Ishikawa (cell line): ENCODE results near the gene GYPC.

Experiments
- CEBPB ChIP-seq: IDR thresholded peaks from 2 replicates; pipeline ENCODE4 v1.6.1; 2012
- CREB1 ChIP-seq: IDR thresholded peaks from 2 replicates; pipeline ENCODE4 v1.6.1; 2012; ENCODE audit warnings: low read depth
- EGR1 ChIP-seq: IDR thresholded peaks from 2 replicates; pipeline ENCODE4 v1.6.1; 2012
- EP300 ChIP-seq: IDR thresholded peaks from 2 replicates; pipeline ENCODE4 v1.6.1; 2012; ENCODE audit warnings: borderline replicate concordance
- FOXM1 ChIP-seq: IDR thresholded peaks from 2 replicates; pipeline ENCODE4 v1.6.1; 2012; ENCODE audit warnings: low read depth, borderline replicate concordance
- NFIC ChIP-seq: IDR thresholded peaks from 2 replicates; pipeline ENCODE4 v1.6.1; 2012
- RAD21 ChIP-seq: IDR thresholded peaks from 2 replicates; pipeline ENCODE4 v1.6.1; 2012; ENCODE audit warnings: low read depth
- REST ChIP-seq: IDR thresholded peaks from 2 replicates; pipeline ENCODE4 v1.6.1; 2012; ENCODE audit warnings: low read depth, mild to moderate bottlenecking
- TAF1 ChIP-seq: IDR thresholded peaks from 2 replicates; pipeline ENCODE4 v1.6.1; 2012; ENCODE audit warnings: low read depth, mild to moderate bottlenecking
- TCF12 ChIP-seq: IDR thresholded peaks from 2 replicates; pipeline ENCODE4 v1.6.1; 2012; ENCODE audit warnings: low read depth
- TEAD4 ChIP-seq: IDR thresholded peaks from 2 replicates; pipeline ENCODE4 v1.6.1; 2012
- YY1 ChIP-seq: IDR thresholded peaks from 2 replicates; pipeline ENCODE4 v1.6.1; 2012; ENCODE audit warnings: low read depth
- ZBTB7A ChIP-seq: IDR thresholded peaks from 2 replicates; pipeline ENCODE4 v1.6.1; 2012; ENCODE audit warnings: low read depth
- TF ChIP-seq, protein P1 (sequence below): IDR thresholded peaks from 2 replicates; pipeline ENCODE4 v1.6.1; 2012
- TF ChIP-seq, protein P2 (sequence below): IDR thresholded peaks from 2 replicates; pipeline ENCODE4 v1.6.1; 2012

The GYPC gene

GRCh38 chr2:126658319-126658904 lies 2.5 kb downstream of the GYPC start:
- TF ChIP-seq EP300 (no peak), FOXM1 (no peak), TAF1 (no peak)

DNA sequence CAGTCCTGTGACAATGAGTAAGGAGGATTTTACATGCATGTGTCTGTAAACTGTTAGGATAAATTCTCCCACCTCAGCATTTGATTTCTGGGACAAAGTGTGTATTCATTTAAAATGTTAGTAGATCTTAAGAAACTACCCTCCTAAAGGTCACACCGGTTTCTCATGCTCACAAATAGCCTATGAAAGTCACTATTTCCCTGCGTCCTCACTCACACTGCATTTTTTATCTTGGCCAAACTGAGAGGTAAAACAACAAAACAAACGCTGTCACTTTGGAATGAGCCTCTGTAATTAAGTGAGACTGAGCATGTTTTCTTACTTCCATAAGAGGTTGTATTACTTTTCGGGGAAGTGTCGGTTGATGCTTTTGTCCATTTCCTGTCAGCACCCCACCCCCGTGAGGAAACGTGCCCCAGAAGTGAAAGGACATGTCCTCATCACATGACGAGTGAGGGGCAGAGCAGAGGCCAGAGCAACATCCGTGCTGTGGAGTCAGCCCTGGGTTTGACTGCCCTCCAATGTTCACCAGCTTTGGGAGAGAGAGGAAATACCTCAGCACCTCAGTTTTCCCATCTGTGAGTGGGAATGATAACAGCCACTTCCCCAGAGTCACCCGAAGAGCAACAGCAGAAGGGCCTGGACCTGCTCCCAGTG lies 3.1 kb downstream of the GYPC start:
- TF ChIP-seq REST (no peak), CREB1 (no peak), EP300 (no peak), EGR1 (no peak), CEBPB (no peak)
- TF ChIP-seq, protein P1, sequence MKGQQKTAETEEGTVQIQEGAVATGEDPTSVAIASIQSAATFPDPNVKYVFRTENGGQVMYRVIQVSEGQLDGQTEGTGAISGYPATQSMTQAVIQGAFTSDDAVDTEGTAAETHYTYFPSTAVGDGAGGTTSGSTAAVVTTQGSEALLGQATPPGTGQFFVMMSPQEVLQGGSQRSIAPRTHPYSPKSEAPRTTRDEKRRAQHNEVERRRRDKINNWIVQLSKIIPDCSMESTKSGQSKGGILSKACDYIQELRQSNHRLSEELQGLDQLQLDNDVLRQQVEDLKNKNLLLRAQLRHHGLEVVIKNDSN, result no peak
- TF ChIP-seq, protein P2, sequence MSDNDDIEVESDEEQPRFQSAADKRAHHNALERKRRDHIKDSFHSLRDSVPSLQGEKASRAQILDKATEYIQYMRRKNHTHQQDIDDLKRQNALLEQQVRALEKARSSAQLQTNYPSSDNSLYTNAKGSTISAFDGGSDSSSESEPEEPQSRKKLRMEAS, result no peak

DNA sequence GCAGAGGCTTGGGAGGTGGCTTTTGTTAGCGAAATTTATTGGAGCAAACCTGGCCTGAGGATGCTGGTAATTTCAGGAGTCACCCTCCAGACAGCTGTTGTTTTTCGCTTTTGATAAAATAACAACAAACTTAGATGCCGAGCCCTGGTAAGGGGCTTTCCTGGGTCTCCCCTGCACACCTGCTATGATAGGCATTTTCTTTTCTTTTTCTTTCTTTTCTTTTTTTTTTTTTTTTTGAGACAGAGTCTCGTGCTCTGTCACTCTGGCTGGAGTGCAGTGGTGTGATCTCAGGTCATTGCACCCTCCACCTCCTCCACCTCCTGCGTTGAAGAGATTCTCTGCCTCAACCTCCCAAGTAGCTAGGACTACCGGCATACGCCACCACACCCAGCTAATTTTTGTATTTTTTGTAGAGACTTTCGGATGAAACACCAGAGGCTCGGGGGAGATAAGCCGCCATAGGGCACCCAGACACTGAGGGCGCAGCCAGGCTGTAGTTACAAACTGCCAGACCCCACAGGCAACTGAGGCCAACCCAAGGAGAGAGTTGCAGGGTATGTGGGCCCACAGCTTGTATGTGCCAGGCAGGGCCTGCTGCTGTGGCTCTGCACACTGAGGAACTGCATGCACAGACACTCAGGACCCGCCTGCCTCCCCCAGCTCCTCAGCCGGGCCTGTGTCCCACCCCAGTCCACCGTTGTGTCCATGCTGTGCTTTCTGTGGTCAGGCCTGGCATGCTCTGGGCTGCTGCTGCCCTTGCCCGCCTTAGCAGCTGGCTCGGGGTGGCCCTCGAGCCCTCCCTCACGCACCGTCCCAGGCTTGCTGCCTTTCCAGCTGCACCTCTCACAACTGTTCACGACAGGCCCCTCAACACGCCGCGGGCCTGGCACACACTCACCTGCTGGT lies 3.9 kb downstream of the GYPC start:
- TF ChIP-seq EGR1, result no peak
- no peak for TF ChIP-seq TAF1
- no peak for TF ChIP-seq TCF12

- TF ChIP-seq ZBTB7A (no peak), YY1 (no peak), CEBPB (no peak), FOXM1 (no peak), TAF1 (no peak), TEAD4 (no peak), TCF12 (no peak), CREB1 (no peak)
- TF ChIP-seq, protein P2, result no peak
Observed at GRCh38 chr2:126660971-126661370, 5.0 kb downstream of the GYPC start.

- TF ChIP-seq ZBTB7A (no peak), RAD21 (no peak)
Observed at GRCh38 chr2:126661702-126662500, 5.9 kb downstream of the GYPC start.

- no peak for TF ChIP-seq ZBTB7A
- no peak for TF ChIP-seq TEAD4
- no peak for TF ChIP-seq FOXM1
- TF ChIP-seq REST, result no peak
- TF ChIP-seq TAF1, result no peak
- TF ChIP-seq RAD21, result no peak
- no peak for TF ChIP-seq CREB1
- TF ChIP-seq YY1, result no peak
- TF ChIP-seq, protein P1, result no peak
- TF ChIP-seq CEBPB, result no peak
- no peak for TF ChIP-seq NFIC
- TF ChIP-seq TCF12, result no peak
- no peak for TF ChIP-seq EP300
- TF ChIP-seq EGR1, result no peak
- TF ChIP-seq, protein P2, result no peak
Observed at GRCh38 chr2:126662621-126663020, 6.7 kb downstream of the GYPC start.
